Epithelial cell of esophagus (primary cell): ENCODE results near the gene ASS1.

ENCODE experiments used
- DNase-seq: peaks from one replicate; pipeline ENCODE4 v3.0.0; 2010; ENCODE audit warnings: low read depth
- H3K4me3 ChIP-seq: 2 replicates; pipeline ENCODE4 v1.5.1; 2011; ENCODE audit warnings: mild to moderate bottlenecking, low read length, control low read depth
- TF ChIP-seq, protein P1 (sequence below): IDR thresholded peaks from 2 replicates; pipeline ENCODE4 v1.5.1; 2011; ENCODE audit warnings: low read depth, mild to moderate bottlenecking, low read length, control low read depth, inconsistent platforms; ENCODE audit not compliant: insufficient read depth; ENCODE audit errors: missing control alignments

Gene ASS1

DNA sequence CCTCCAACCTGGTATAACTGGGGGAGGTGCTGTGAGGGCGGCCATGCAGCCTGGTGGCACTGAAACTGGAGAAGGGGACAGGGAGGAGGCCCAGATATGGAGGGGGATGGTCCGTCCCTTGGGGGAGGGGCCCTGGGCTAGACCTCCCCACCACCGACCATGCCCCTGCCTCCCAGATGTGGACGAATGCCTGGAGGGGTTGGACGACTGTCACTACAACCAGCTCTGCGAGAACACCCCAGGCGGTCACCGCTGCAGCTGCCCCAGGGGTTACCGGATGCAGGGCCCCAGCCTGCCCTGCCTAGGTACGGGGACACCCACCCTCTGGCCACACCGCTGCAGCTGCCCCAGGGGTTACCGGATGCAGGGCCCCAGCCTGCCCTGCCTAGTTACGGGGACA lies 15.4 kb upstream of the ASS1 start:
- TF ChIP-seq, protein P1, sequence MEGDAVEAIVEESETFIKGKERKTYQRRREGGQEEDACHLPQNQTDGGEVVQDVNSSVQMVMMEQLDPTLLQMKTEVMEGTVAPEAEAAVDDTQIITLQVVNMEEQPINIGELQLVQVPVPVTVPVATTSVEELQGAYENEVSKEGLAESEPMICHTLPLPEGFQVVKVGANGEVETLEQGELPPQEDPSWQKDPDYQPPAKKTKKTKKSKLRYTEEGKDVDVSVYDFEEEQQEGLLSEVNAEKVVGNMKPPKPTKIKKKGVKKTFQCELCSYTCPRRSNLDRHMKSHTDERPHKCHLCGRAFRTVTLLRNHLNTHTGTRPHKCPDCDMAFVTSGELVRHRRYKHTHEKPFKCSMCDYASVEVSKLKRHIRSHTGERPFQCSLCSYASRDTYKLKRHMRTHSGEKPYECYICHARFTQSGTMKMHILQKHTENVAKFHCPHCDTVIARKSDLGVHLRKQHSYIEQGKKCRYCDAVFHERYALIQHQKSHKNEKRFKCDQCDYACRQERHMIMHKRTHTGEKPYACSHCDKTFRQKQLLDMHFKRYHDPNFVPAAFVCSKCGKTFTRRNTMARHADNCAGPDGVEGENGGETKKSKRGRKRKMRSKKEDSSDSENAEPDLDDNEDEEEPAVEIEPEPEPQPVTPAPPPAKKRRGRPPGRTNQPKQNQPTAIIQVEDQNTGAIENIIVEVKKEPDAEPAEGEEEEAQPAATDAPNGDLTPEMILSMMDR = no peak
- no peak for DNase-seq
- H3K4me3 ChIP-seq = no peak overlapping the region

DNA sequence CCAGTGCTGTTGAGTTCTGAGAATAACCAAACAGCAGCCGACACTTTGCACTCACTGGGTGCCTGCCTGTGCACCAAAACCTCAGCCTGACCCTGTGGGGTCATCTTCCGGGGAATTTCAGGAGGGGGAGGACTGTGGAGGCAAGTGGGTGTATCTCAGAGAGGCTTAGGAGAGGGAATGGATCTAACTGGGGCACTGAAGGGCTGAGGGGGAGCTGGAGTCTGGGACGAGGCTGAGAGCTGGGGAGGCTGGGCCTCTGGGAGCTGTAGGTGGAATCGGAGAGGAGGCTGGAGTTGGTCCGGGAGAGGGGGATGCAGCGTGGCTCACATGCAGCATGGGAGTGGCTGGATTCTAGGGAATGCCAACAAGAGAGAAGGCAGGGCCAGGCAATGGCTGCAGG lies 14.9 kb upstream of the ASS1 start:
- no peak overlapping the region for H3K4me3 ChIP-seq
- TF ChIP-seq, protein P1 = no peak
- DNase-seq = no peak

DNA sequence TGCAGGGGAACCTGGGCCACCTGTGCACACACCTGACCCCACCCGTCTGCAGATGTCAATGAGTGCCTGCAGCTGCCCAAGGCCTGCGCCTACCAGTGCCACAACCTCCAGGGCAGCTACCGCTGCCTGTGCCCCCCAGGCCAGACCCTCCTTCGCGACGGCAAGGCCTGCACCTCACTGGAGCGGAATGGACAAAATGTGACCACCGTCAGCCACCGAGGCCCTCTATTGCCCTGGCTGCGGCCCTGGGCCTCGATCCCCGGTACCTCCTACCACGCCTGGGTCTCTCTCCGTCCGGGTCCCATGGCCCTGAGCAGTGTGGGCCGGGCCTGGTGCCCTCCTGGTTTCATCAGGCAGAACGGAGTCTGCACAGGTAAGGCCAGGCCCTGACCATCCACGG lies 14.5 kb upstream of the ASS1 start:
- TF ChIP-seq, protein P1 = no peak
- no peak overlapping the region for H3K4me3 ChIP-seq
- DNase-seq = no peak

DNA sequence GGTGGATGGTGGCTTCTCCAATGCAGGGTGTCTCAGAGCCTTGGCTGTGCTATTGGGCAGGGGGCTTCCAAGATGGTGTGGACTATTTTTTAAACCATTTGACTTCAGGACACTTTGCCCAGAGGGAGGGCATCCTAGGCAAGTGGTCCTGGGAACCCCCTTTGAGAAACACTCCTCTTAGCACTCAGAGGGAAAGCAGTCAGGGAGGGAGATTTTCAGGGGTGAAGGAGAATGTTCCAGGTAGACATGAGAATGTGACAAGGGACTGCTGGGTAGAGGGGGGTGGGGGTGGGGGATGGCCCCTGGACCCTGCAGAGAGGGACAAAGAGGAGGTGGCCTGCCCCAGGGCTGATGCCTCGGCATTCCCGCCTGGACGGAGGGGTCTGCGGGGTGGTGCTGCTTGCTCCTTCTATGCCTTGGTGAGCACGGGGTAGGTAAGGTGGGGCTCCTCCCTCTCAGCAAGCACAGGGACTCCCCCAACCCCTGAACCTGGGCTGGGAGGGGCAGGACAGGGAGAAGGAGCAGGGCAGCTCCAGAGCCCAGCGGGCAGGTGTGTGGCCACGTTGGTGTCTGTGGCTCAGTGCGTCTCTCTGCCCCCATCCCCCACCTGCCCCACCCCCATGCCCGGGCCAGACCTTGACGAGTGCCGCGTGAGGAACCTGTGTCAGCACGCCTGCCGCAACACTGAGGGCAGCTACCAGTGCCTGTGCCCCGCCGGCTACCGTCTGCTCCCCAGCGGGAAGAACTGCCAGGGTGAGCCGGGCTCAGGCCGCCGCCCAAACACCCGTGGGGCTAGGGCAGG lies 13.8 kb upstream of the ASS1 start:
- TF ChIP-seq, protein P1 = no peak
- no peak for DNase-seq

DNA sequence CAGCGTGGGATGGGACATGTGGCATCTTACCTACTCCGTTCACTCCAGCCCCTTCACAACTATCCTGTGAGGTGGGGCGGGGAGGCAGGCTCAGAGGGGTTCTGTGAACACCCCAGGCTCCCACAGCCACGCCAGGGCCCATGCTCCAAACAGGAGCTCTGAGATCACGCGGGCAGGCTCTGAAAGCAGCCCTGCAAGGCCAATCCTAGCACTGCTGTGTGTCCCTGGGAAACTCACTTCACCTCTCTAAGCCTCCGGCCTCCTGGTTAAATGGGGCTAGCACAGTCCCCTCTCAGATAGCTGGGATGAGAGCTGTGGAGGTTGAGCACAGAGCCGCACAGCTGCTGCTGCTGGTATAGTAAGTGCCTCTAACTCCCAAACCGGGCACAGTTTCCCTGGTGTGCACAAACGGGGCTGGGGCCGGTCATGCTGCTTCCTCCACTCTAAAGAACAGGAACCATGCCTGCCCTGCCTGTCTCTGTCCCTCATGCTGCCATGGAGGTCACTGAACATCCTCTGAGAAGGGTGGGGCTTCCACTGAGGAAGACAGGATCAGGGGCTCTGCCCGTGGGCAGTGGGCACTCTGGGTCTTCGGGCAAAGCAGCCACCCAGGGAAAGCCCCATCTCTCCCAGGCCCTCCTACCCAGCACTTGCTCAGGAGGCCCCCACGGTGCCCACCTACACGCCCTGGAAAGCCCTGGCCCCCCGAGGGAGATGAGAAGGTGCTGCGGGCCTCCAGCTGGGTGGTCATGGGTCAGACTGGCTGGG lies 13.0 kb upstream of the ASS1 start:
- TF ChIP-seq, protein P1 = no peak
- H3K4me3 ChIP-seq = no peak overlapping the region
- DNase-seq = no peak

More for the DNA sequence above, 13.8 kb upstream of the ASS1 start:
- H3K4me3 ChIP-seq = no peak overlapping the region

DNA sequence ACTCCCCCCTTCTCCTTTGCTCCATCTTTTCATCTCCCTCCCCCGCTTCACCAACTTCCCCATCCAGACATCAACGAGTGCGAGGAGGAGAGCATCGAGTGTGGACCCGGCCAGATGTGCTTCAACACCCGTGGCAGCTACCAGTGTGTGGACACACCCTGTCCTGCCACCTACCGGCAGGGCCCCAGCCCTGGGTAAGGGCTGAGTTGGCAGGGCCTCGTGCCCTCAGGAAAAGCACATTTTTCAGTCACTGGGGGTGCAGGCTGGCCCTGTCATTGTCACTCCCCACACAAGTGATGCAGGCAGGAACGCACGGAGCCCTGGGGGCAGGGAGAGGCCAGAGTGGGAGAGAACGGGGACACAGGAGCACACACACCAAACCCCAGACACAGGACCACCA lies 12.4 kb upstream of the ASS1 start:
- no peak for DNase-seq
- TF ChIP-seq, protein P1 = peak; percentile 46
- no peak overlapping the region for H3K4me3 ChIP-seq
